CD14-positive monocyte (primary cell): ENCODE results near the gene LIN28B. TPM values are rescaled to one million over a fixed set of nuclear protein-coding genes. Genes with fewer than 3 reads are reported as not detected.
A peak's percentile ranks its signal among the peaks of the same experiment; 100 is the strongest.

Source experiments
- DNase-seq, 3 donors: peaks; one replicate each; pipeline ENCODE4 v3.0.0-alpha.2; 2011 to 2022
- H2AFZ ChIP-seq: 2 replicates; pipeline ENCODE4 v1.6.0; 2012; ENCODE audit warnings: mild to moderate bottlenecking, low read depth, low read length, inconsistent platforms; ENCODE audit not compliant: insufficient read depth, poor library complexity, severe bottlenecking
- H3K27ac ChIP-seq, 2 donors: 1 replicate in 1 of 2; 2 replicates in 1 of 2; pipeline ENCODE4 v1.5.1; 2012 to 2013; ENCODE audit warnings: low read length in 2 of 2, control low read depth in 1 of 2, inconsistent platforms in 1 of 2, low read depth in 1 of 2, mild to moderate bottlenecking in 1 of 2
- H3K27me3 ChIP-seq, 2 donors: one replicate each; pipeline versions ENCODE4 v1.6.0 to v1.6.1; 2011 to 2013; ENCODE audit warnings: low read length in 2 of 2; ENCODE audit not compliant: control insufficient read depth in 2 of 2, insufficient read depth in 2 of 2
- H3K36me3 ChIP-seq, 2 donors: replicated peaks in 1 of 2; 1 replicate in 1 of 2; 2 replicates in 1 of 2; pipeline versions ENCODE4 v1.5.1 to v1.6.1; 2012 to 2013; ENCODE audit warnings: low read length in 2 of 2, control low read depth in 1 of 2, inconsistent platforms in 1 of 2, mild to moderate bottlenecking in 1 of 2; ENCODE audit not compliant: insufficient read depth in 2 of 2, control insufficient read depth in 1 of 2
- H3K4me1 ChIP-seq, 2 donors: 1 replicate in 1 of 2; 2 replicates in 1 of 2; pipeline versions ENCODE4 v1.5.1 to v1.6.1; 2012 to 2013; ENCODE audit warnings: low read length in 2 of 2, control low read depth in 1 of 2, inconsistent platforms in 1 of 2, mild to moderate bottlenecking in 1 of 2, moderate library complexity in 1 of 2; ENCODE audit not compliant: insufficient read depth in 2 of 2, control insufficient read depth in 1 of 2
- H3K4me2 ChIP-seq: replicated peaks from 2 replicates; pipeline ENCODE3; 2012; ENCODE audit warnings: low read length, moderate library complexity, mild to moderate bottlenecking; ENCODE audit not compliant: poor library complexity, severe bottlenecking; ENCODE audit errors: extremely low read depth
- H3K4me3 ChIP-seq, 3 experiments: fragments of 200-600 bp in 1 of 3; sonication (generic) in 1 of 3; replicated peaks in 1 of 3; 1 replicate in 2 of 3; 2 replicates in 1 of 3; pipeline ENCODE4 v1.5.1; 2011 to 2013; ENCODE audit warnings: low read length in 3 of 3, mild to moderate bottlenecking in 3 of 3, control low read depth in 2 of 3, low read depth in 2 of 3, inconsistent platforms in 1 of 3, moderate library complexity in 1 of 3
- H3K79me2 ChIP-seq: 2 replicates; pipeline ENCODE4 v1.6.0; 2012; ENCODE audit warnings: mild to moderate bottlenecking, control low read depth, inconsistent platforms, low read length, moderate library complexity; ENCODE audit not compliant: insufficient read depth
- H3K9ac ChIP-seq: 2 replicates; pipeline ENCODE4 v1.6.0; 2017; ENCODE audit warnings: low read length, mild to moderate bottlenecking; ENCODE audit not compliant: insufficient read depth, poor library complexity, severe bottlenecking
- H3K9me3 ChIP-seq, 2 donors: replicated peaks in 1 of 2; 1 replicate in 1 of 2; 2 replicates in 1 of 2; pipeline versions ENCODE4 v1.5.1 to v1.6.1; 2012 to 2013; ENCODE audit warnings: low read length in 2 of 2, control low read depth in 1 of 2; ENCODE audit not compliant: control insufficient read depth in 1 of 2, insufficient read depth in 1 of 2
- H4K20me1 ChIP-seq: 2 replicates; pipeline ENCODE4 v1.6.0; 2012; ENCODE audit warnings: mild to moderate bottlenecking, low read length, control low read depth, moderate library complexity; ENCODE audit not compliant: insufficient read depth
- H3K27ac Mint-ChIP-seq, 7 donors: one replicate each; pipeline ENCODE4 v1.8.0; 2020; ENCODE audit warnings: mild to moderate bottlenecking in 7 of 7, mixed read lengths in 7 of 7, moderate library complexity in 6 of 7, inconsistent platforms in 2 of 7
- H3K27me3 Mint-ChIP-seq, 3 donors: one replicate each; pipeline ENCODE4 v1.8.0; 2021 to 2022; ENCODE audit warnings: low read depth in 3 of 3, mild to moderate bottlenecking in 3 of 3, mixed read lengths in 3 of 3, moderate library complexity in 3 of 3, inconsistent platforms in 1 of 3
- H3K36me3 Mint-ChIP-seq, 2 donors: one replicate each; pipeline ENCODE4 v1.8.0; 2020; ENCODE audit warnings: mixed read lengths in 2 of 2, inconsistent platforms in 1 of 2, mild to moderate bottlenecking in 1 of 2
- H3K4me1 Mint-ChIP-seq: one replicate; pipeline ENCODE4 v1.8.0; 2020; ENCODE audit warnings: mild to moderate bottlenecking, mixed read lengths
- H3K4me3 Mint-ChIP-seq, 2 donors: one replicate each; pipeline ENCODE4 v1.8.0; 2020; ENCODE audit warnings: mild to moderate bottlenecking in 2 of 2, mixed read lengths in 2 of 2, moderate library complexity in 1 of 2
- H3K9me3 Mint-ChIP-seq, 7 donors: one replicate each; pipeline ENCODE4 v1.8.0; 2020 to 2022; ENCODE audit warnings: mixed read lengths in 7 of 7, mild to moderate bottlenecking in 6 of 7, moderate library complexity in 6 of 7, inconsistent platforms in 2 of 7
- CTCF ChIP-seq: fragments of 200-600 bp; IDR thresholded peaks from one replicate; pipeline ENCODE4 v1.8.0; 2022; ENCODE audit warnings: antibody characterized with exemption, mild to moderate bottlenecking
- WGBS: methylation state at CpG from one replicate; pipeline ENCODE4 v1.1.5; 2013; ENCODE audit warnings: missing lambda C conversion rate; ENCODE audit not compliant: insufficient coverage; 5-methylcytosine and 5-hydroxymethylcytosine counted together
- intact Hi-C, 2 donors: fragments of 100-400 bp; cut with micrococcal nuclease; formaldehyde crosslinking; loops; one replicate each; pipeline versions ENCODE4 v1.15.0 to v1.15.1; 2023
- polyA plus RNA-seq, 3 donors: library from polyadenylated mRNA; depleted of rRNA in 1 of 3; unstranded in 2 of 3; stranded (reverse) in 1 of 3; fragments of 300-500 nt in 2 of 3; fragments of >200 nt in 1 of 3; fragmentation: Illumina TruSeq in 2 of 3; gene quantifications; 1 replicate in 2 of 3; 2 replicates in 1 of 3; pipeline ENCODE4 v1.2.3, GENCODE V29; 2012 to 2021

LIN28B gene
- polyA plus RNA-seq, 3 donors, result not detected

GRCh38 chr6:104955927-104956730, 778 bp upstream of the LIN28B start:
- Histone ChIP-seq H3K9ac (no peak overlapping the region), H3K9me3 (peaks cover 0 to 37% of the 10 kb centered on the region in 2 donors), H3K4me3 (no peak overlapping the region), H3K4me2 (no peak overlapping the region), H3K27ac (no peak overlapping the region), H3K36me3 (no peaks in the 10 kb centered on the region), H3K27me3 (peaks cover 81 to 93% of the 10 kb centered on the region in 2 donors), H4K20me1 (no peaks in the 10 kb centered on the region), H3K4me1 (no peaks in the 10 kb centered on the region), H2AFZ (no peak overlapping the region), H3K79me2 (no peaks in the 10 kb centered on the region)
- no peak overlapping the region for H3K27ac Mint-ChIP-seq
- no peak for DNase-seq
- H3K27me3 Mint-ChIP-seq, result peaks cover 77 to 82% (median 79%) of the 10 kb centered on the region in 3 donors
- peaks cover 8% of the 10 kb centered on the region for H3K4me1 Mint-ChIP-seq
- no peak for TF ChIP-seq CTCF
- peaks cover 5 to 8% of the 10 kb centered on the region in 2 donors for H3K36me3 Mint-ChIP-seq
- H3K4me3 Mint-ChIP-seq, result peak overlapping the region in 1 of 2 donors; percentile 61
- peaks cover 4 to 24% (median 12%) of the 10 kb centered on the region in 7 donors for H3K9me3 Mint-ChIP-seq
- WGBS, result 8% methylated on average over 5 of the region's 16 CpGs
- intact Hi-C loops, result no loop called here

- Histone ChIP-seq H3K9ac (no peak overlapping the region), H3K4me1 (no peaks in the 10 kb centered on the region), H3K27me3 (peaks cover 67 to 83% of the 10 kb centered on the region in 2 donors), H3K79me2 (no peaks in the 10 kb centered on the region), H3K4me2 (no peak overlapping the region), H2AFZ (no peak overlapping the region), H3K9me3 (peaks cover 0 to 36% of the 10 kb centered on the region in 2 donors), H4K20me1 (no peaks in the 10 kb centered on the region), H3K4me3 (no peak overlapping the region), H3K27ac (no peak overlapping the region), H3K36me3 (no peaks in the 10 kb centered on the region)
- WGBS, result 5% methylated on average over 4 of the region's 21 CpGs
- Mint-ChIP-seq H3K27me3 (peaks cover 66 to 73% (median 70%) of the 10 kb centered on the region in 3 donors), H3K4me3 (peak overlapping the region in 1 of 2 donors; percentile 79), H3K36me3 (peaks cover 5 to 8% of the 10 kb centered on the region in 2 donors), H3K27ac (no peak overlapping the region), H3K4me1 (peaks cover 8% of the 10 kb centered on the region), H3K9me3 (peaks cover 4 to 24% (median 12%) of the 10 kb centered on the region in 7 donors)
- intact Hi-C loops, result no loop called here
- TF ChIP-seq CTCF, result no peak
- no peak for DNase-seq
Observed at GRCh38 chr6:104957301-104958177, 632 bp downstream of the LIN28B start.
